Heart right ventricle (tissue), 16 donors: ENCODE results near the gene RASAL2. TPM values are rescaled to one million over a fixed set of nuclear protein-coding genes. Genes with fewer than 3 reads are reported as not detected.

Source experiments
- ATAC-seq, 8 donors: fragments of 200-7000 bp; cut with Tn5 transposase; one replicate each; pipeline ENCODE4 v1.9.1; 2020; ENCODE audit warnings: mild to moderate bottlenecking in 8 of 8, moderate library complexity in 8 of 8, moderate number of reproducible peaks in 1 of 8
- DNase-seq, 2 donors: peaks; one replicate each; pipeline ENCODE4 v3.0.0-alpha.2; 2020
- H3K27ac ChIP-seq, 10 donors: fragments of 200-600 bp; sonication (generic) in 2 of 10; one replicate each; pipeline versions ENCODE4 v1.5.0 to v1.8.0; 2020 to 2022; ENCODE audit warnings: mild to moderate bottlenecking in 3 of 10
- H3K27me3 ChIP-seq, 7 donors: fragments of 200-600 bp; one replicate each; pipeline ENCODE4 v1.8.0; 2021 to 2022; ENCODE audit warnings: mild to moderate bottlenecking in 2 of 7
- H3K36me3 ChIP-seq, 9 donors: fragments of 200-600 bp; sonication (generic) in 1 of 9; one replicate each; pipeline versions ENCODE4 v1.5.0 to v1.8.0; 2020 to 2022; ENCODE audit warnings: mild to moderate bottlenecking in 2 of 9
- H3K4me1 ChIP-seq, 9 donors: fragments of 200-600 bp; sonication (generic) in 1 of 9; one replicate each; pipeline versions ENCODE4 v1.5.0 to v1.8.0; 2020 to 2022; ENCODE audit warnings: mild to moderate bottlenecking in 4 of 9
- H3K4me3 ChIP-seq, 10 donors: fragments of 200-600 bp; sonication (generic) in 2 of 10; one replicate each; pipeline versions ENCODE4 v1.5.0 to v1.8.0; 2020 to 2022; ENCODE audit warnings: mild to moderate bottlenecking in 7 of 10, moderate library complexity in 2 of 10
- H3K9me3 ChIP-seq, 11 donors: fragments of 200-600 bp in 10 of 11; sonication (generic) in 2 of 11; one replicate each; pipeline versions ENCODE4 v1.5.0 to v1.8.0; 2013 to 2022; ENCODE audit warnings: mild to moderate bottlenecking in 2 of 11, control low read depth in 1 of 11, moderate library complexity in 1 of 11
- CTCF ChIP-seq, 9 donors: fragments of 200-600 bp; sonication (generic) in 2 of 9; IDR thresholded peaks; one replicate each; pipeline versions ENCODE4 v1.5.0 to v1.8.0; 2021 to 2022; ENCODE audit warnings: antibody characterized with exemption in 9 of 9, mild to moderate bottlenecking in 5 of 9, moderate library complexity in 1 of 9
- WGBS, 2 donors: extraction: QIAGEN DNeasy Blood & Tissue Kit; methylation state at CpG; one replicate each; pipeline ENCODE4 v1.1.7; 2013; ENCODE audit warnings: inconsistent platforms in 1 of 2; 5-methylcytosine and 5-hydroxymethylcytosine counted together
- intact Hi-C, 10 donors: fragments of 100-400 bp; cut with DNase I; formaldehyde crosslinking; loops; one replicate each; pipeline versions ENCODE4 v1.11.1 to v1.14.2; 2022
- polyA plus RNA-seq, 2 donors: library from polyadenylated mRNA; stranded (reverse); fragments of 200-250 nt; gene quantifications; one replicate each; pipeline ENCODE4 v1.2.3, GENCODE V29; 2013
- total RNA-seq, 10 donors: library from RNA; stranded (reverse); fragmentation: NEBNext Ultra II Directional in 3 of 10; extraction: Animal tissue kit (Norgen Biotek cat#: 25700) in 3 of 10; gene quantifications; one replicate each; pipeline versions ENCODE4 v1.2.1 to v1.2.4, GENCODE V29; 2021 to 2023
- donor health status: Arrhythmogenic right ventricular cardiomyopathy.
- donor health status: ischemic (EF 13 %, LVEDD 7.1; RV severe dilation, severe dysfunction).
- donor health status: healthy with polysubstance abuse.
- donor health status: DM: no; HTN: yes; CAD: no.
- donor health status: DM: no; HTN: no; CAD: no.
- donor health status: ischemic (EF 25% LVEDD 6.9; RV normal size, moderate dysfunction).
- donor health status: ischemic (EF 25% LVEDD 5.7; RV mildly dilated, moderate dysfunction).
- donor health status: healthy.
- donor health status: DM: yes; HTN: yes; CAD: no.
- donor health status: Ischemic cardiomyopathy.
- donor health status: ischemic (EF 35%, LVEDD 5.7; RV mildly dilated, moderate dysfunction).
- donor health status: nonischemic (EF 11% LVEDD 7.7; RV severe dilation, severe dysfunction).
- donor health status: DM: yes; HTN: yes; CAD: no.
- donor health status: PGD.
- donor health status: ischemic (EF 29% LVEDD 5.4; RV normal size, mild dysfunction).
- donor health status: nonischemic (EF 23%, LVEDD 6.1; RV moderate dilation, normal function).

RASAL2 gene
- total and polyA plus RNA-seq, 12 donors, result 3.5 to 59.8 (median 36.2) TPM

GRCh38 chr1:178491721-178492120, 397.8 kb downstream of the RASAL2 start:
- H3K4me1 ChIP-seq, result peaks cover 1 to 13% (median 5%) of the 10 kb centered on the region in 9 donors
- ATAC-seq, result no peak
- no peaks in the 10 kb centered on the region for H3K27me3 ChIP-seq
- no peak for DNase-seq
- no peak for TF ChIP-seq CTCF (IDR thresholded peaks at IDR 0.05)
- WGBS, 2 donors, result 94 to 100% methylated on average over 4 of the region's 4 CpGs
- H3K36me3 ChIP-seq, result no peaks in the 10 kb centered on the region
- no peak overlapping the region for H3K4me3 ChIP-seq
- intact Hi-C loops, result loop anchor here in 1 of 10 donors (10.0 kb wide), 1 partner anchor 187 kb away; no protein-coding TSS in a partner anchor
- H3K9me3 ChIP-seq, result no peaks in the 10 kb centered on the region
- no peak overlapping the region for H3K27ac ChIP-seq

DNA sequence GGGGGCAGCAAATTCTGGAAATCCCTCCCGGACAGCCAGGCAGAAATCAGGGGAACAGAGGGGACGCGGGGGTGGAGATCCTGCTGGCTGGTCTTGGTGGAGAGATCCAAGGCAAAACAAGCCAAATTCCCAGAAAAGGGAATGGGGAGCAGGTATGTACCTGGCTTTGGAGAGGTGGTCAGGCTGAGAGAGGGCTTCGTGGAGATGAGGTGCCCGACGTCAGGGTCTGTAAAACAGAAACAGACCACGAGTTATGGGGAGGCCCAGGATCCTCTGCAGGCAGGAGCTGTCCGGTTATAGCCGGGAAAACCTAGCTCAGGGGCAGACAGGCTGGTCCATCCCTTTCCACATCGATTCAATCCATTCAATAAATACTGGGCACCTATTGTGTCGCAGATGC, 398.4 kb downstream of the RASAL2 start:
- H3K4me1 ChIP-seq, result peaks cover 0 to 6% (median 0%) of the 10 kb centered on the region in 9 donors
- H3K9me3 ChIP-seq, result no peaks in the 10 kb centered on the region
- DNase-seq (no peak), ATAC-seq (no peak)
- no peak for TF ChIP-seq CTCF (IDR thresholded peaks at IDR 0.05)
- H3K27me3 ChIP-seq, result no peaks in the 10 kb centered on the region
- H3K4me3 ChIP-seq, result no peak overlapping the region
- WGBS, 2 donors, result 90 to 93% methylated on average over 11 of the region's 11 CpGs
- H3K27ac ChIP-seq, result no peak overlapping the region
- intact Hi-C loops, result loop anchor here in 1 of 10 donors (10.0 kb wide), 1 partner anchor 188 kb away; no protein-coding TSS in a partner anchor
- H3K36me3 ChIP-seq, result no peaks in the 10 kb centered on the region

- intact Hi-C loops, result loop anchor here in 1 of 10 donors (10.0 kb wide), 1 partner anchor 189 kb away; no protein-coding TSS in a partner anchor
- WGBS, 2 donors, result 91 to 93% methylated on average over 16 of the region's 16 CpGs
- DNase-seq (no peak), ATAC-seq (no peak)
- Histone ChIP-seq H3K36me3 (no peaks in the 10 kb centered on the region), H3K4me1 (peaks cover 0 to 6% (median 0%) of the 10 kb centered on the region in 9 donors), H3K4me3 (no peak overlapping the region), H3K27ac (no peak overlapping the region), H3K27me3 (no peaks in the 10 kb centered on the region), H3K9me3 (no peaks in the 10 kb centered on the region)
- no peak for TF ChIP-seq CTCF (IDR thresholded peaks at IDR 0.05)
These were observed 399.4 kb downstream of the RASAL2 start for GRCh38 chr1:178493301-178493741.

DNA sequence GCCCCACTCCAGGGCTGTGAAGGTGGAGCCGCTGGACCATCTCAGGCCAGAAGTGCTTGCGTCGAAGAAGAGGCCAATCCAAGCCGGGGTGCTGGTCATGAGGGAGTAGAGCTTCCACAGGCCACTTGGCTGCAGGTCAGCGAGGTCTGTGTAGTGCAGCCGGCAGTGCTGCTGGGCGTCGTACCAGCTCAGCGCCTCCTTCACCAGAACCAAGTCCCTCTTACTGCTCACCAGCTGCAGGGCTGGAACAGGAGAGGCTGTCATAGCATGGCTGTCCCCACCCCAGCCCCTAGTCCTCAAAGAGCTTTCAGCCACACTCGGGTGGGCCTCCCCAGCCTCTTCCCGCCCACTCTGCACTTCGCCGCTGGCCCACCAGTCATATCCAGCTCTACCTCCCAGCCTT, 400.7 kb downstream of the RASAL2 start:
- intact Hi-C loops, result loop anchor here in 1 of 10 donors (10.0 kb wide), 1 partner anchor 190 kb away; no protein-coding TSS in a partner anchor
- DNase-seq (peak in 1 of 2 donors; percentile 54), ATAC-seq (peak; percentile 24 to 86 (median 66))
- Histone ChIP-seq H3K9me3 (no peaks in the 10 kb centered on the region), H3K27me3 (no peaks in the 10 kb centered on the region), H3K27ac (no peak overlapping the region), H3K4me1 (peaks cover 0 to 6% (median 0%) of the 10 kb centered on the region in 9 donors), H3K4me3 (no peak overlapping the region), H3K36me3 (no peaks in the 10 kb centered on the region)
- WGBS, 2 donors, result 90 to 93% methylated on average over 13 of the region's 13 CpGs
- TF ChIP-seq CTCF (IDR thresholded peaks at IDR 0.05), result no peak
